HEK293 (cell line): ENCODE measurements around the gene CDK11B.

Experiments
- BCL11A ChIP-seq: fragments of 450-650 bp; formaldehyde crosslinking; IDR thresholded peaks from 2 replicates; pipeline ENCODE4 v1.5.1; 2016; ENCODE audit warnings: low read depth, missing biosample characterization, missing genetic modification characterization
- GLIS2 ChIP-seq: fragments of 450-650 bp; formaldehyde crosslinking; IDR thresholded peaks from 2 replicates; pipeline ENCODE4 v1.5.1; 2016; ENCODE audit warnings: missing biosample characterization, missing genetic modification characterization
- RBAK ChIP-seq: fragments of 450-650 bp; formaldehyde crosslinking; IDR thresholded peaks from 2 replicates; pipeline ENCODE4 v1.5.1; 2016; ENCODE audit warnings: missing biosample characterization, missing genetic modification characterization
- YY2 ChIP-seq: fragments of 450-650 bp; formaldehyde crosslinking; IDR thresholded peaks from 2 replicates; pipeline ENCODE4 v1.5.1; 2016; ENCODE audit warnings: missing biosample characterization, missing genetic modification characterization
- ZBTB10 ChIP-seq: fragments of 450-650 bp; formaldehyde crosslinking; IDR thresholded peaks from 2 replicates; pipeline ENCODE4 v1.5.1; 2016; ENCODE audit warnings: missing biosample characterization, missing genetic modification characterization
- ZIC2 ChIP-seq: fragments of 450-650 bp; formaldehyde crosslinking; IDR thresholded peaks from 2 replicates; pipeline ENCODE4 v1.5.1; 2016; ENCODE audit warnings: missing biosample characterization, missing genetic modification characterization
- ZNF146 ChIP-seq: fragments of 450-650 bp; formaldehyde crosslinking; IDR thresholded peaks from 2 replicates; pipeline ENCODE4 v1.5.1; 2016; ENCODE audit warnings: missing biosample characterization, missing genetic modification characterization
- ZNF157 ChIP-seq: fragments of 450-650 bp; formaldehyde crosslinking; IDR thresholded peaks from 2 replicates; pipeline ENCODE4 v1.5.1; 2016; ENCODE audit warnings: missing biosample characterization, missing genetic modification characterization
- ZNF175 ChIP-seq: fragments of 450-650 bp; formaldehyde crosslinking; IDR thresholded peaks from 2 replicates; pipeline ENCODE4 v1.5.1; 2016; ENCODE audit warnings: missing biosample characterization, missing genetic modification characterization
- ZNF335 ChIP-seq: fragments of 450-650 bp; formaldehyde crosslinking; conservative IDR thresholded peaks from 2 replicates; pipeline ENCODE4 v1.5.1; 2016; ENCODE audit warnings: missing biosample characterization, missing genetic modification characterization
- ZNF341 ChIP-seq: fragments of 450-650 bp; formaldehyde crosslinking; IDR thresholded peaks from 2 replicates; pipeline ENCODE4; 2016; ENCODE audit warnings: low read depth, missing biosample characterization, missing genetic modification characterization
- ZNF350 ChIP-seq: fragments of 450-650 bp; formaldehyde crosslinking; IDR thresholded peaks from 2 replicates; pipeline ENCODE4 v1.5.0; 2017; ENCODE audit warnings: missing biosample characterization, mild to moderate bottlenecking, missing genetic modification characterization
- ZNF701 ChIP-seq: fragments of 450-650 bp; formaldehyde crosslinking; IDR thresholded peaks from 2 replicates; pipeline ENCODE4 v1.5.1; 2016; ENCODE audit warnings: missing biosample characterization, missing genetic modification characterization
- TF ChIP-seq, protein P1 (sequence below): fragments of 450-650 bp; formaldehyde crosslinking; IDR thresholded peaks from 2 replicates; pipeline ENCODE4 v1.5.1; 2016; ENCODE audit warnings: missing biosample characterization, missing genetic modification characterization
- TF ChIP-seq, protein P2 (sequence below): fragments of 450-650 bp; formaldehyde crosslinking; IDR thresholded peaks from 2 replicates; pipeline ENCODE4; 2016; ENCODE audit warnings: missing biosample characterization, missing genetic modification characterization
- TF ChIP-seq, protein P3 (sequence below): fragments of 450-650 bp; formaldehyde crosslinking; IDR thresholded peaks from 2 replicates; pipeline ENCODE4 v1.5.1; 2016; ENCODE audit warnings: missing biosample characterization, missing genetic modification characterization
- TF ChIP-seq, protein P4 (sequence below): fragments of 450-650 bp; formaldehyde crosslinking; IDR thresholded peaks from 2 replicates; pipeline ENCODE4 v1.5.1; 2017; ENCODE audit warnings: missing biosample characterization, missing genetic modification characterization

CDK11B gene

GRCh38 chr1:1597275-1597930 lies 61.4 kb downstream of the CDK11B start (continued):
- TF ChIP-seq GLIS2 (peak; percentile 48), ZIC2 (tag by site-specific recombination) (peak; percentile 74), ZNF157 (no peak), BCL11A (tag by site-specific recombination) (no peak), ZNF701 (tag by site-specific recombination) (no peak), ZBTB10 (tag by site-specific recombination) (0 out of 2 replicates have a peak, but pooled peaks have one; percentile 7), ZNF350 (tag by site-specific recombination) (no peak), ZNF146 (tag by site-specific recombination) (no peak), RBAK (tag by site-specific recombination) (no peak), ZNF335 (0 out of 2 replicates have a peak, but pooled peaks have one; percentile 13), ZNF175 (tag by site-specific recombination) (no peak), YY2 (no peak), ZNF341 (tag by site-specific recombination) (peak; percentile 92)
- TF ChIP-seq, protein P1, sequence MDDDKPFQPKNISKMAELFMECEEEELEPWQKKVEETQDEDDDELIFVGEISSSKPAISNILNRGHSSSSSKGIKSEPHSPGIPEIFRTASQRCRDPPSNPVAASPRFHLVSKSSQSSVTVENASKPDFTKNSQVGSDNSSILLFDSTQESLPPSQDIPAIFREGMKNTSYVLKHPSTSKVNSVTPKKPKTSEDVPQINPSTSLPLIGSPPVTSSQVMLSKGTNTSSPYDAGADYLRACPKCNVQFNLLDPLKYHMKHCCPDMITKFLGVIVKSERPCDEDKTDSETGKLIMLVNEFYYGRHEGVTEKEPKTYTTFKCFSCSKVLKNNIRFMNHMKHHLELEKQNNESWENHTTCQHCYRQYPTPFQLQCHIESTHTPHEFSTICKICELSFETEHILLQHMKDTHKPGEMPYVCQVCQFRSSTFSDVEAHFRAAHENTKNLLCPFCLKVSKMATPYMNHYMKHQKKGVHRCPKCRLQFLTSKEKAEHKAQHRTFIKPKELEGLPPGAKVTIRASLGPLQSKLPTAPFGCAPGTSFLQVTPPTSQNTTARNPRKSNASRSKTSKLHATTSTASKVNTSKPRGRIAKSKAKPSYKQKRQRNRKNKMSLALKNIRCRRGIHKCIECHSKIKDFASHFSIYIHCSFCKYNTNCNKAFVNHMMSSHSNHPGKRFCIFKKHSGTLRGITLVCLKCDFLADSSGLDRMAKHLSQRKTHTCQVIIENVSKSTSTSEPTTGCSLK, result no peak
- TF ChIP-seq, protein P2, sequence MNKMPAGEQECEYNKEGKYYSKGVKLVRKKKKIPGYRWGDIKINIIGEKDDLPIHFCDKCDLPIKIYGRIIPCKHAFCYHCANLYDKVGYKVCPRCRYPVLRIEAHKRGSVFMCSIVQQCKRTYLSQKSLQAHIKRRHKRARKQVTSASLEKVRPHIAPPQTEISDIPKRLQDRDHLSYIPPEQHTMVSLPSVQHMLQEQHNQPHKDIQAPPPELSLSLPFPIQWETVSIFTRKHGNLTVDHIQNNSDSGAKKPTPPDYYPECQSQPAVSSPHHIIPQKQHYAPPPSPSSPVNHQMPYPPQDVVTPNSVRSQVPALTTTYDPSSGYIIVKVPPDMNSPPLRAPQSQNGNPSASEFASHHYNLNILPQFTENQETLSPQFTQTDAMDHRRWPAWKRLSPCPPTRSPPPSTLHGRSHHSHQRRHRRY, result no peak
- TF ChIP-seq, protein P3, sequence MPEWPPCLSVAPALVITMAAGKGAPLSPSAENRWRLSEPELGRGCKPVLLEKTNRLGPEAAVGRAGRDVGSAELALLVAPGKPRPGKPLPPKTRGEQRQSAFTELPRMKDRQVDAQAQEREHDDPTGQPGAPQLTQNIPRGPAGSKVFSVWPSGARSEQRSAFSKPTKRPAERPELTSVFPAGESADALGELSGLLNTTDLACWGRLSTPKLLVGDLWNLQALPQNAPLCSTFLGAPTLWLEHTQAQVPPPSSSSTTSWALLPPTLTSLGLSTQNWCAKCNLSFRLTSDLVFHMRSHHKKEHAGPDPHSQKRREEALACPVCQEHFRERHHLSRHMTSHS (tag by site-specific recombination), result no peak
- TF ChIP-seq, protein P4, sequence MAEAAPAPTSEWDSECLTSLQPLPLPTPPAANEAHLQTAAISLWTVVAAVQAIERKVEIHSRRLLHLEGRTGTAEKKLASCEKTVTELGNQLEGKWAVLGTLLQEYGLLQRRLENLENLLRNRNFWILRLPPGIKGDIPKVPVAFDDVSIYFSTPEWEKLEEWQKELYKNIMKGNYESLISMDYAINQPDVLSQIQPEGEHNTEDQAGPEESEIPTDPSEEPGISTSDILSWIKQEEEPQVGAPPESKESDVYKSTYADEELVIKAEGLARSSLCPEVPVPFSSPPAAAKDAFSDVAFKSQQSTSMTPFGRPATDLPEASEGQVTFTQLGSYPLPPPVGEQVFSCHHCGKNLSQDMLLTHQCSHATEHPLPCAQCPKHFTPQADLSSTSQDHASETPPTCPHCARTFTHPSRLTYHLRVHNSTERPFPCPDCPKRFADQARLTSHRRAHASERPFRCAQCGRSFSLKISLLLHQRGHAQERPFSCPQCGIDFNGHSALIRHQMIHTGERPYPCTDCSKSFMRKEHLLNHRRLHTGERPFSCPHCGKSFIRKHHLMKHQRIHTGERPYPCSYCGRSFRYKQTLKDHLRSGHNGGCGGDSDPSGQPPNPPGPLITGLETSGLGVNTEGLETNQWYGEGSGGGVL (tag by site-specific recombination), result peak; percentile 61; the same call in 1 of the 2 replicates
